Kidney (tissue), 14 donors: ENCODE data around the gene CLPX. TPM values are rescaled to one million over a fixed set of nuclear protein-coding genes. Genes with fewer than 3 reads are reported as not detected.

ENCODE experiments used
- DNase-seq, 5 donors: peaks; one replicate each; pipeline ENCODE4 v3.0.0-alpha.2; 2013 to 2020
- FAIRE-seq: peaks from 2 replicates; lab custom pipeline; 2012; peaks lifted over from hg19 to GRCh38; lab: Jason Lieb, UNC
- H3K27ac ChIP-seq, 2 donors: one replicate each; pipeline ENCODE4 v1.7.0; 2013; ENCODE audit warnings: low read depth in 2 of 2, low read length in 2 of 2, inconsistent platforms in 1 of 2
- H3K27me3 ChIP-seq: one replicate; pipeline ENCODE4 v1.7.1; 2013; ENCODE audit warnings: low read length, inconsistent platforms; ENCODE audit not compliant: control insufficient read depth, insufficient read depth
- H3K36me3 ChIP-seq, 3 donors: one replicate each; pipeline versions ENCODE4 v1.7.0 to v1.7.1; 2013; ENCODE audit warnings: low read length in 3 of 3, control low read depth in 1 of 3, inconsistent platforms in 1 of 3; ENCODE audit not compliant: insufficient read depth in 3 of 3, control insufficient read depth in 2 of 3
- H3K4me1 ChIP-seq, 3 donors: one replicate each; pipeline versions ENCODE4 v1.7.0 to v1.7.1; 2013; ENCODE audit warnings: low read length in 3 of 3, inconsistent platforms in 1 of 3, low read depth in 1 of 3; ENCODE audit not compliant: control insufficient read depth in 2 of 3, insufficient read depth in 2 of 3
- H3K4me3 ChIP-seq, 3 donors: one replicate each; pipeline versions ENCODE4 v1.7.0 to v1.8.1; 2013; ENCODE audit warnings: low read length in 3 of 3, control low read depth in 1 of 3, inconsistent platforms in 1 of 3
- H3K9ac ChIP-seq, 3 donors: one replicate each; pipeline versions ENCODE4 v1.7.0 to v1.7.1; 2013; ENCODE audit warnings: low read length in 3 of 3, control low read depth in 1 of 3, inconsistent platforms in 1 of 3
- H3K9me3 ChIP-seq, 3 donors: one replicate each; pipeline versions ENCODE4 v1.7.0 to v1.7.1; 2013; ENCODE audit warnings: low read length in 3 of 3, control low read depth in 1 of 3, inconsistent platforms in 1 of 3; ENCODE audit not compliant: control insufficient read depth in 2 of 3, insufficient read depth in 1 of 3
- CTCF ChIP-seq: IDR thresholded peaks from 3 replicates; pipeline ENCODE4 v1.5.1; 2012; ENCODE audit warnings: mild to moderate bottlenecking, moderate library complexity, borderline replicate concordance; ENCODE audit not compliant: insufficient read depth; ENCODE audit errors: extremely low read depth
- intact Hi-C: fragments of 100-400 bp; cut with DNase I; formaldehyde crosslinking; loops from one replicate; pipeline ENCODE4 v1.11.1; 2022
- polyA plus RNA-seq: library from polyadenylated mRNA; stranded (reverse); fragments of 350-450 nt; fragmentation: Illumina TruSeq; extraction: RNeasy Lipid Tissue Mini Kit (QIAGEN cat#74804); gene quantifications from one replicate; pipeline ENCODE4 v1.2.3, GENCODE V29; 2014; ENCODE audit warnings: low read depth, low replicate concordance; ENCODE audit not compliant: insufficient read depth
- total RNA-seq: library from RNA; stranded (reverse); fragmentation: NEBNext Ultra II Directional; extraction: Animal tissue kit (Norgen Biotek cat#: 25700); gene quantifications from one replicate; pipeline ENCODE4 v1.2.1, GENCODE V29; 2021
- donor health status: control.
- donor health status: control.
- donor health status: control.
- donor health status: control.
- donor health status: control.
- donor health status: DM: yes; HTN: yes; CAD: no.
- donor health status: Normal renal cell carcinoma (clear cell type).

Gene CLPX
- total and polyA plus RNA-seq, 2 donors from 2014 or later: 18.4 to 48.2 TPM

GRCh38 chr15:65222891-65223290 is 37.7 kb upstream of the CLPX start:
- no peaks in the 10 kb centered on the region for H3K9me3 ChIP-seq
- no peaks in the 10 kb centered on the region for H3K36me3 ChIP-seq
- H3K9ac ChIP-seq: no peak overlapping the region
- FAIRE-seq: no peak
- H3K4me1 ChIP-seq: no peaks in the 10 kb centered on the region
- H3K27me3 ChIP-seq: no peaks in the 10 kb centered on the region
- intact Hi-C loops: no loop called here
- no peak overlapping the region for H3K4me3 ChIP-seq
- DNase-seq: no peak
- H3K27ac ChIP-seq: no peak overlapping the region
- TF ChIP-seq CTCF: no peak

GRCh38 chr15:65221697-65222096 is 36.6 kb upstream of the CLPX start:
- Histone ChIP-seq H3K9ac (no peak overlapping the region), H3K9me3 (no peaks in the 10 kb centered on the region), H3K36me3 (no peaks in the 10 kb centered on the region), H3K27ac (no peak overlapping the region), H3K4me1 (no peaks in the 10 kb centered on the region), H3K27me3 (no peaks in the 10 kb centered on the region), H3K4me3 (no peak overlapping the region)
- DNase-seq: no peak
- FAIRE-seq: no peak
- no peak for TF ChIP-seq CTCF
- intact Hi-C loops: no loop called here

- DNase-seq (no peak), FAIRE-seq (no peak)
- Histone ChIP-seq H3K36me3 (no peaks in the 10 kb centered on the region), H3K4me3 (no peak overlapping the region), H3K9ac (no peak overlapping the region), H3K27ac (no peak overlapping the region), H3K9me3 (no peaks in the 10 kb centered on the region), H3K27me3 (no peaks in the 10 kb centered on the region), H3K4me1 (no peaks in the 10 kb centered on the region)
- TF ChIP-seq CTCF: no peak
- intact Hi-C loops: no loop called here
These were observed 34.0 kb upstream of the CLPX start for GRCh38 chr15:65219137-65219536.
